ENCODE measurements around the gene ACTG1. TPM values are rescaled to one million over a fixed set of nuclear protein-coding genes. Genes with fewer than 3 reads are reported as not detected.

The ACTG1 gene
- total RNA-seq, 3 donors from 2014 or later = 2,222 to 2,764 (median 2,750) TPM

GRCh38 chr17:81543756-81544155, 31.2 kb upstream of the ACTG1 start:
- Histone ChIP-seq H3K27me3 (no peaks in the 10 kb centered on the region), H3K4me1 (no peaks in the 10 kb centered on the region), H3K9me3 (no peaks in the 10 kb centered on the region), H3K27ac (no peak overlapping the region), H3K36me3 (peaks cover 15% of the 10 kb centered on the region), H3K4me3 (no peak overlapping the region)
- no peak for TF ChIP-seq POLR2A (IDR thresholded peaks at IDR 0.05)
- TF ChIP-seq POLR2AphosphoS5 (IDR thresholded peaks at IDR 0.05) = no peak
- TF ChIP-seq, protein P1, sequence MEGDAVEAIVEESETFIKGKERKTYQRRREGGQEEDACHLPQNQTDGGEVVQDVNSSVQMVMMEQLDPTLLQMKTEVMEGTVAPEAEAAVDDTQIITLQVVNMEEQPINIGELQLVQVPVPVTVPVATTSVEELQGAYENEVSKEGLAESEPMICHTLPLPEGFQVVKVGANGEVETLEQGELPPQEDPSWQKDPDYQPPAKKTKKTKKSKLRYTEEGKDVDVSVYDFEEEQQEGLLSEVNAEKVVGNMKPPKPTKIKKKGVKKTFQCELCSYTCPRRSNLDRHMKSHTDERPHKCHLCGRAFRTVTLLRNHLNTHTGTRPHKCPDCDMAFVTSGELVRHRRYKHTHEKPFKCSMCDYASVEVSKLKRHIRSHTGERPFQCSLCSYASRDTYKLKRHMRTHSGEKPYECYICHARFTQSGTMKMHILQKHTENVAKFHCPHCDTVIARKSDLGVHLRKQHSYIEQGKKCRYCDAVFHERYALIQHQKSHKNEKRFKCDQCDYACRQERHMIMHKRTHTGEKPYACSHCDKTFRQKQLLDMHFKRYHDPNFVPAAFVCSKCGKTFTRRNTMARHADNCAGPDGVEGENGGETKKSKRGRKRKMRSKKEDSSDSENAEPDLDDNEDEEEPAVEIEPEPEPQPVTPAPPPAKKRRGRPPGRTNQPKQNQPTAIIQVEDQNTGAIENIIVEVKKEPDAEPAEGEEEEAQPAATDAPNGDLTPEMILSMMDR (IDR thresholded peaks at IDR 0.05) = no peak
- intact Hi-C loops (cut with DNase I; ENCODE audit: low total_unique reads) = no loop called here
- no peak for DNase-seq (ENCODE audit: low spot score in 2 of 2)

DNA sequence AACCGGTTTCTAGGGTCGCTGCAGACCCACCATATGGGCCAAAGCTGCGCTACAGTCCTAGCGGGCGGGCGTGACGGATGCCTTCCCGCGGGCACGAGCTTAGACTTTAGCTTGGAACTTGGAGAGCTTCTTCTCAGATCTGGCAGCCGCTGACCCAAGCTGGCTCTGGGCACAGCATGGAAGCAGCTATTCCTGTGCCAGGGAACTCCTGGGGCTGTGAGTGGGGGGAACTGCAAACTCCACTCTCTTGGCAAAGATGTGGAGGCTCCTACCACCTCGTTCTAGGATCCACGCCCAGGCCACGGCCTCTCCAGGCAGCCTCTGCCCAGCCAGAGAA, 30.7 kb upstream of the ACTG1 start:
- Histone ChIP-seq H3K4me3 (no peak overlapping the region), H3K36me3 (peaks cover 15% of the 10 kb centered on the region), H3K9me3 (no peaks in the 10 kb centered on the region), H3K27me3 (no peaks in the 10 kb centered on the region), H3K27ac (no peak overlapping the region), H3K4me1 (no peaks in the 10 kb centered on the region)
- no peak for DNase-seq (ENCODE audit: low spot score in 2 of 2)
- intact Hi-C loops (cut with DNase I; ENCODE audit: low total_unique reads) = no loop called here
- TF ChIP-seq POLR2A (IDR thresholded peaks at IDR 0.05) = no peak

GRCh38 chr17:81542431-81543338, 30.1 kb upstream of the ACTG1 start:
- TF ChIP-seq POLR2A (IDR thresholded peaks at IDR 0.05) (no peak), POLR2AphosphoS5 (IDR thresholded peaks at IDR 0.05) (no peak)
- TF ChIP-seq, protein P1 (IDR thresholded peaks at IDR 0.05) = no peak
- peaks cover 10% of the 10 kb centered on the region for H3K36me3 ChIP-seq
- H3K27me3 ChIP-seq = no peaks in the 10 kb centered on the region
- no peak for DNase-seq (ENCODE audit: low spot score in 2 of 2)
- no peak overlapping the region for H3K27ac ChIP-seq
- no peaks in the 10 kb centered on the region for H3K9me3 ChIP-seq
- intact Hi-C loops (cut with DNase I; ENCODE audit: low total_unique reads) = no loop called here
- H3K4me1 ChIP-seq = no peaks in the 10 kb centered on the region
- H3K4me3 ChIP-seq = no peak overlapping the region

- Histone ChIP-seq H3K4me3 (no peak overlapping the region), H3K4me1 (no peaks in the 10 kb centered on the region), H3K9me3 (no peaks in the 10 kb centered on the region), H3K27me3 (peaks cover 0 to 8% of the 10 kb centered on the region in 2 donors), H3K27ac (no peak overlapping the region), H3K36me3 (peaks cover 3% of the 10 kb centered on the region)
- TF ChIP-seq POLR2AphosphoS5 (IDR thresholded peaks at IDR 0.05) (no peak), POLR2A (IDR thresholded peaks at IDR 0.05) (no peak)
- TF ChIP-seq, protein P1 (IDR thresholded peaks at IDR 0.05) = no peak
- intact Hi-C loops (cut with DNase I; ENCODE audit: low total_unique reads) = no loop called here
- DNase-seq (ENCODE audit: low spot score in 2 of 2) = no peak
These were observed 28.5 kb upstream of the ACTG1 start for GRCh38 chr17:81541123-81541522.

GRCh38 chr17:81540676-81541027, 28.1 kb upstream of the ACTG1 start:
- peaks cover 0 to 11% of the 10 kb centered on the region in 2 donors for H3K27me3 ChIP-seq
- H3K27ac ChIP-seq = no peak overlapping the region
- H3K36me3 ChIP-seq = no peaks in the 10 kb centered on the region
- TF ChIP-seq POLR2AphosphoS5 (IDR thresholded peaks at IDR 0.05) (no peak), POLR2A (IDR thresholded peaks at IDR 0.05) (no peak)
- TF ChIP-seq, protein P1 (IDR thresholded peaks at IDR 0.05) = no peak
- intact Hi-C loops (cut with DNase I; ENCODE audit: low total_unique reads) = no loop called here
- H3K4me1 ChIP-seq = no peaks in the 10 kb centered on the region
- no peak for DNase-seq (ENCODE audit: low spot score in 2 of 2)
- H3K4me3 ChIP-seq = no peak overlapping the region
- no peaks in the 10 kb centered on the region for H3K9me3 ChIP-seq
